GM23338 (cell line): ENCODE measurements around the gene YWHAH. TPM values are rescaled to one million over a fixed set of nuclear protein-coding genes. Genes with fewer than 3 reads are reported as not detected.

ENCODE experiments used
- ATAC-seq: fragments of 200-7000 bp; cut with Tn5 transposase; 3 replicates; pipeline ENCODE4 v1.9.1; 2020
- DNase-seq: peaks from one replicate; pipeline ENCODE4 v3.0.0-alpha.2; 2015; ENCODE audit warnings: low spot score
- H2AFZ ChIP-seq: fragments of 200-600 bp; sonication (generic); 2 replicates; pipeline ENCODE4 v1.8.0; 2016; ENCODE audit warnings: antibody characterized with exemption, mild to moderate bottlenecking, moderate library complexity
- H3F3A ChIP-seq: fragments of 200-600 bp; sonication (generic); replicated peaks from 2 replicates; pipeline ENCODE4 v1.8.0; 2017; ENCODE audit warnings: antibody characterized with exemption, mixed run types, low read depth
- H3K27ac ChIP-seq: fragments of 200-600 bp; sonication (generic); 2 replicates; pipeline ENCODE4 v1.6.1; 2016; ENCODE audit warnings: low read depth
- H3K27me3 ChIP-seq: fragments of 200-600 bp; sonication (generic); 2 replicates; pipeline ENCODE4 v1.8.0; 2016; ENCODE audit warnings: mild to moderate bottlenecking, mixed run types, moderate library complexity; ENCODE audit not compliant: insufficient read depth
- H3K36me3 ChIP-seq: fragments of 200-600 bp; sonication (generic); 2 replicates; pipeline ENCODE4 v1.8.0; 2016; ENCODE audit warnings: mild to moderate bottlenecking; ENCODE audit not compliant: insufficient read depth
- H3K4me1 ChIP-seq: fragments of 200-600 bp; sonication (generic); 2 replicates; pipeline ENCODE4 v1.8.0; 2016; ENCODE audit warnings: mild to moderate bottlenecking, moderate library complexity; ENCODE audit not compliant: insufficient read depth
- H3K4me2 ChIP-seq: fragments of 200-600 bp; sonication (generic); 2 replicates; pipeline ENCODE4 v1.7.1; 2017; ENCODE audit warnings: mixed run types
- H3K4me3 ChIP-seq: fragments of 200-600 bp; sonication (generic); 2 replicates; pipeline ENCODE4 v1.6.1; 2016; ENCODE audit warnings: mixed run types
- H3K79me2 ChIP-seq: fragments of 200-600 bp; sonication (generic); replicated peaks from 2 replicates; pipeline ENCODE4 v1.8.0; 2017; ENCODE audit warnings: mild to moderate bottlenecking; ENCODE audit not compliant: insufficient read depth
- H3K9me2 ChIP-seq: fragments of 200-600 bp; sonication (generic); 2 replicates; pipeline ENCODE4 v1.8.0; 2017; ENCODE audit not compliant: insufficient read depth
- H4K20me1 ChIP-seq: fragments of 200-600 bp; sonication (generic); replicated peaks from 2 replicates; pipeline ENCODE4 v1.8.0; 2017; ENCODE audit warnings: mild to moderate bottlenecking; ENCODE audit not compliant: insufficient read depth
- H3K27ac Mint-ChIP-seq: 2 replicates; pipeline ENCODE4 v1.8.0; 2020; ENCODE audit warnings: inconsistent platforms, mild to moderate bottlenecking, moderate library complexity, mixed read lengths
- H3K27me3 Mint-ChIP-seq: 3 replicates; pipeline ENCODE4 v1.8.0; 2022; ENCODE audit warnings: low read depth, mild to moderate bottlenecking, moderate library complexity, mixed read lengths, inconsistent platforms; ENCODE audit not compliant: insufficient read depth, poor library complexity
- H3K36me3 Mint-ChIP-seq: 3 replicates; pipeline ENCODE4 v1.8.0; 2021; ENCODE audit warnings: low read depth, mild to moderate bottlenecking, inconsistent platforms, moderate library complexity, mixed read lengths
- H3K4me1 Mint-ChIP-seq: 3 replicates; pipeline ENCODE4 v1.8.0; 2020; ENCODE audit warnings: mild to moderate bottlenecking, inconsistent platforms, mixed read lengths
- H3K4me3 Mint-ChIP-seq: 3 replicates; pipeline ENCODE4 v1.8.0; 2021; ENCODE audit warnings: moderate library complexity, mild to moderate bottlenecking, inconsistent platforms, mixed read lengths
- H3K9me3 Mint-ChIP-seq: 3 replicates; pipeline ENCODE4 v1.8.0; 2020; ENCODE audit warnings: moderate library complexity, mild to moderate bottlenecking, inconsistent platforms, mixed read lengths
- CREB1 ChIP-seq: fragments of 250-450 bp; sonication (Bioruptor Pico); IDR thresholded peaks from 2 replicates; pipeline ENCODE4 v1.5.0; 2020; ENCODE audit warnings: low read depth, mild to moderate bottlenecking, moderate library complexity
- CTCF ChIP-seq, 2 experiments: fragments of 200-600 bp in 1 of 2; sonication (generic) in 1 of 2; conservative IDR thresholded peaks; 2 replicates each; pipeline versions ENCODE4 v1.5.1 to v1.6.1; 2016 to 2017; ENCODE audit warnings: antibody characterized with exemption in 2 of 2, low read depth in 2 of 2, mild to moderate bottlenecking in 2 of 2, moderate library complexity in 1 of 2
- ETS1 ChIP-seq: IDR thresholded peaks from 2 replicates; pipeline ENCODE4 v1.6.1; 2016; ENCODE audit warnings: antibody characterized with exemption
- EZH2 ChIP-seq: fragments of 200-600 bp; sonication (generic); IDR thresholded peaks from one replicate; pipeline ENCODE4 v1.8.0; 2017; ENCODE audit warnings: antibody characterized with exemption, mild to moderate bottlenecking, low read depth; ENCODE audit not compliant: unreplicated experiment
- EZH2phosphoT487 ChIP-seq: fragments of 200-600 bp; sonication (generic); IDR thresholded peaks from one replicate; pipeline ENCODE4 v1.8.1; 2018; ENCODE audit warnings: antibody characterized with exemption; ENCODE audit not compliant: unreplicated experiment
- JUNB ChIP-seq: IDR thresholded peaks from one replicate; pipeline ENCODE4 v1.6.1; 2016; ENCODE audit warnings: antibody characterized with exemption; ENCODE audit not compliant: unreplicated experiment
- NANOG ChIP-seq: IDR thresholded peaks from 2 replicates; pipeline ENCODE4 v1.6.1; 2016; ENCODE audit warnings: antibody characterized with exemption, borderline replicate concordance
- POLR2AphosphoS5 ChIP-seq: IDR thresholded peaks from 2 replicates; pipeline ENCODE4 v1.6.1; 2016; ENCODE audit warnings: antibody characterized with exemption, low read depth
- REST ChIP-seq: IDR thresholded peaks from one replicate; pipeline ENCODE4 v1.6.1; 2018; ENCODE audit warnings: antibody characterized with exemption; ENCODE audit not compliant: unreplicated experiment
- STAT1 ChIP-seq: IDR thresholded peaks from one replicate; pipeline ENCODE4 v1.6.1; 2016; ENCODE audit warnings: antibody characterized with exemption; ENCODE audit not compliant: unreplicated experiment
- ZNF114 ChIP-seq: fragments of 250-450 bp; sonication (Bioruptor Pico); IDR thresholded peaks from 2 replicates; pipeline ENCODE4 v1.5.0; 2020; ENCODE audit warnings: mild to moderate bottlenecking, moderate library complexity
- ZNF331 ChIP-seq: fragments of 250-450 bp; sonication (Bioruptor Pico); IDR thresholded peaks from 2 replicates; pipeline ENCODE4 v1.5.0; 2020; ENCODE audit warnings: low read depth, mild to moderate bottlenecking, moderate library complexity
- ZNF462 ChIP-seq: fragments of 250-450 bp; sonication (Bioruptor Pico); IDR thresholded peaks from 2 replicates; pipeline ENCODE4 v1.5.0; 2020; ENCODE audit warnings: mild to moderate bottlenecking, moderate library complexity
- polyA plus RNA-seq: library from polyadenylated mRNA; unstranded; fragments of >200 nt; fragmentation: Nextera tagmentation; extraction: Ambion mirVana; gene quantifications from 2 replicates; pipeline ENCODE4 v1.2.1, GENCODE V29; 2016
- total RNA-seq: library from RNA; depleted of rRNA; stranded (reverse); fragments of >200 nt; shearing (Covaris generic); gene quantifications from 2 replicates; pipeline ENCODE4 v1.2.3, GENCODE V29; 2014

Gene YWHAH
- total and polyA plus RNA-seq, 2 experiments from 2014 or later = 277 to 283 TPM

- Histone ChIP-seq H3K4me3 (no peak overlapping the region), H3K79me2 (no peaks in the 10 kb centered on the region), H3K9me2 (no peaks in the 10 kb centered on the region), H3K27ac (no peak overlapping the region), H3K4me2 (no peak overlapping the region), H3F3A (no peaks in the 10 kb centered on the region), H2AFZ (no peak overlapping the region), H3K36me3 (no peaks in the 10 kb centered on the region), H3K27me3 (no peaks in the 10 kb centered on the region), H3K4me1 (no peaks in the 10 kb centered on the region), H4K20me1 (no peaks in the 10 kb centered on the region)
- TF ChIP-seq CTCF (conservative IDR thresholded peaks at IDR 0.05; ENCODE audit: low read depth in 2 of 2) = no peak
- TF ChIP-seq NANOG = no peak
- no peak for TF ChIP-seq ZNF331
- no peak for TF ChIP-seq CREB1 (CRISPR knock-in tag)
- no peak for TF ChIP-seq POLR2AphosphoS5
- no peak for TF ChIP-seq STAT1
- TF ChIP-seq REST = no peak
- no peak for TF ChIP-seq JUNB
- no peak for TF ChIP-seq ETS1
- TF ChIP-seq ZNF114 (CRISPR knock-in tag) = no peak
- TF ChIP-seq EZH2 = no peak
- TF ChIP-seq ZNF462 (CRISPR knock-in tag) = no peak
- TF ChIP-seq EZH2phosphoT487 = no peak
- Mint-ChIP-seq H3K27ac (no peak overlapping the region), H3K36me3 (no peaks in the 10 kb centered on the region), H3K4me1 (peaks cover 2% of the 10 kb centered on the region; the same call in 1 of the 3 replicates), H3K27me3 (peaks cover 5% of the 10 kb centered on the region), H3K9me3 (no peaks in the 10 kb centered on the region; the same call in 2 of the 3 replicates), H3K4me3 (no peak overlapping the region)
- DNase-seq (no peak), ATAC-seq (no peak)
Observed at GRCh38 chr22:31980628-31981027, 36.3 kb downstream of the YWHAH start.
